Medulla oblongata (tissue), 1 donor: Measurements from ENCODE around the gene ENDOV.

Experiments used
- DNase-seq: peaks from one replicate; pipeline ENCODE4 v3.0.0-alpha.2; 2015; ENCODE audit errors: extremely low spot score

The ENDOV gene

DNA sequence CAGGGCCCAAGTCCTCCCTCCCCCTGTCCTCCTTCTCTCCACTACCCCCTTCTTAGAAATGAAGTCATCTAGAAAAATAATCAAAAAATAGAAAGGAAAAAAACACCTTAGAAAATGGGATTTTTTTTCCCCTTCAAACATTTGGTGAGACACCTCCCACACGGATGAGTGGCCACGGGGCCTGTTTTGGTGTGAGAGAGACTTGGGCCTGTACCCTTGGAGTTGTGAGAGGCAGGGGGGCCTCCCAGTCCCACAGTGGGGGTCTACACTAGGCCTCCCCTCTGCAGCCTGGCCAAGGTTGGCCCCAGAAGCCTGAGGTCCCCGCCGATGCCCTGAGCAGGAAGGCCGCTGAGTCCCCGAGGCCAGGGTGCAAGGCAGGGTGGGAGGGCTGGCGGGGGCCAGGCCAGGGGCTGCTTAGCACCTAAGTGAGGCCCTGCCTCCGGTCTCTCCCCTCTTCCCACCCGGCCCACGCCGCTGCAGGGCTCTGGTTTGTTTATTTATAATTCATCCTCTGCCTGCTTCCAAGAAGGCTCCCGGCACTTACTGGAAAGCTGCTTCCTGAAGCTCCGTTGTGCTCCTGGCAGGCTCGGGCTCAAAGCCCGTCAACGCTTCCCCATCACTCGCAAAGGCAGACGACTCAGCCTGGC lies 35.1 kb downstream of the ENDOV start:
- DNase-seq: no peak

DNA sequence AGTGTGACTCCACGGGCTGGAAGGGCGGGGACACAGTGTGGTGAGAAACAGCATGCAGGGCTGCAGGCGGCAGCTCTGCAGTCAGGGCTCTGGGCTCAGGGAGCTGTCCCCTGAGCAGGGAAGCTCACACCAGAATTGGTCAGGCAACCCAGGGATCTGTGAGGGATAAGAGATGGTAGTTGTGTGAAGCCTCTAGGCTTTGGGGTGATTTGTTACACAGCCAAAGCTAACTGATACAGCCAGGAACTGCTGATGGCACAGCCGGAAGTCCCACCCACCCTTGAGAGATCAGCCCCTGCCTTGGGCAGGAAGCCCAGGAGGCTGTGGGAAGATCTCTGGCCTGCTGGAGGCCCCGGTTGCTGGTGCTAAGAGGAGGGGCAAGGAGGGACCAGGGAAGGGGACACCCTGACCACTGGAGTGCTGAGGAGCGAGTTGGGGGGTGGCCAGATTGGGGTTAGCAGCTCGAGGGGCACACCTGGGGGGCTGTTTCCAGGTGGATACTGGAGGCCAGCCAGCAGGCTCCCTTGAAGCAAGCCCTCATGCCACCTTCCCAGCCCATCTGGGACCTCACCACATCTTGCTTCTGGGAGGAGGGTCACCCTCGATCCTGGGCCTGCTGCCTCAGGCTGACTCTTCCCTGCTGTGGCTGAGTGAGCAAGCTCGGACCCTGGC lies 36.3 kb downstream of the ENDOV start:
- no peak for DNase-seq

DNA sequence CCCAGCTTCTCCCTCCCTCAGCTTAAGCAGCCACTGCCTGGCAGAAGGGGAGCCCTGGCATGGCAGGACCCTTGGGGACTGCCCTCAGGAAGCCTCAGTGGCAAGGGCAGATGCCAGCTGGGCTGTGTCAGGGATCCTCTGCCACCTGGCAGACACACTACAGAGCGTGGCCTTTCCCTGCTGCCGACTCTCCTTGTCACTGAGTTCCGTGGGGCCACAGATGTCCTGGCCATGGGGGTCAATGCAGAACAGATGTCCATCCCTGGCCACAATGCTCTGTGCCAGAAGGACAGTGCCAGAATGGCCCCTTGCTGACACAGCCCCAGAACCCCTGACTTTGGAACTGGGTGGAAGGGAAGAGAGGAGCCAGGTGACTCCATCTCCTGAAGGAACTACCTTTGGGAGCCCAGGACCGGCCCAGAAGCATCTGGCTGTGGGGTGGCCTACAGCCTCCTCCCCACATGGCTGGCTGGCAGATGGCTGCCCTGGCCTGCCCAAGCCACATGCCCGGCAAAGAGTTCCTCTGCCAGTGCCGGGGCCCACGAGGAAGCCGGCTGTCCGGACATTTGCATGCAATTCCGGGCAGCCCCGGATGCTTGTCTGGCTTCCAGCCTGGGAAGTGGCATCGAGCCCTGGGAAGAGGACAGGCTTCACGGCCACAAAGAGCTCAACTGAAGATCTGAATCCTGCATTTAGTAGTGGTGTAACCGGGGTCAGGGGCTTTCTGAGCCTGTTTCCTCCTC lies 37.4 kb downstream of the ENDOV start:
- DNase-seq: peak; percentile 15

DNA sequence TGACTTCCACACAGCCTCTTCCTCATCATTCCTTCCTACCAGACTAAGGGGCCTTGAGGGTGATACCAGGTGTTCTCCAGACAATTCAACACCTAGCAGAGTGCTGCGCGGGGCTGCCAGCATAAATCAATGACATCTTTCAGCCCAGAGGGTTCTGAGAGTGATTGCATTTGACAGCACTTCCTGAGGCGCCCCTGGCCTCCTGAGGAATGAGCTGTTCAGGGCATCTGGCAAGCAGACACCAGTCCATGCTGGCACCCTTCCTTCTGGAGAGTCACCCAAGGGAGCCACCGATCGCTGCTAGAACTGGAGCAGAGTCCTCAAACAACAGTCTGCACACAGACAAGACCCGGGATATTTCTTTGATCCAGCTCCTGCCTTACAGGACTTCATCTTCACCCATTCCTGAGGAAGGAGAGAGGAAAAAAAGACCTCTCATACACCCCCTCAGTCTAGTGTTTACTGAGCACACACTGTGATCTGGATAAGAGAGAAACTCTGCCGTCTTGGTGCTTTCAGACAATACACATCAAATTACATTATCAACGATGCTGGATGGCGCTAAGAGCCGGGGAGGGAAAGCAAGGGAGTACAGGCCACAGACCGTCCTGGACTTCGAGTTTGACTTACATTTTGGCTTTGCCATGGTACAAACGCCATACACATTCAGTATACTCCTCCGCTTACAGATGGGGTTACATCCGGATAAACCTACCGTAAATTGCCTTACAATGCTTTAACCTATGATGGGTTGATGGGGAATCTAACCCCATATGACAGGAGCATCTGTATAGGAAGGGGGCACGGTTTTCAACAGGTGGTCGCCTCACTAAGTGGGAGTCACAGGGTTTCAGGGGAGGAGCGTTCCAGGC lies 38.4 kb downstream of the ENDOV start:
- no peak for DNase-seq

DNA sequence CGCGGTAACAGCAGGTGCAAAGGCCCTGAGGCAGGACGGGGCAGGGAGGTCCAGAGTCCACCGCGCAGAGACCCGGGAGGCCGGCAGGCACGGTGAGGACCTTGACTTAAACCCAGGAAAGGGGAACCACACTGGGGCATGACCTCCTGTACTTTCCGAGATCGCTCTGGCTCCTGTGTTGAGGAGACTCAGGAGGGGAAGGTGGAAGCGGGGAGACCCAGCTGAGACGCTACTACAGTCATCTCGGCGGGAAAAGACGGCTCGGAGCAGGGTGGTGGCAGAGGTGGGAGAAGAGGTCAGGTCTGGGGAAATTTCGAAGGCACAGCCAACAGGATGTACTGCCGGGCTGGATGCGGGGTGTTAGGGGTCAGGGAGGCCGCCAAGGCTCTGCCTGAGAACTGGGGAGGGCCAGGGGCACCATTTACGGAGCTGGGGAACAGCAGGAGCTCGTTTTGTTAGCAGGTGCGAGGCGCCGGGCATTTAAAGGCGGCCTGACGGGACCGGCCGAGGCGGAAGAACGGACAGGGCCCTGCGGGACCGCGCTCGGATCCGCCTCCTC lies 39.1 kb downstream of the ENDOV start:
- DNase-seq: no peak

DNA sequence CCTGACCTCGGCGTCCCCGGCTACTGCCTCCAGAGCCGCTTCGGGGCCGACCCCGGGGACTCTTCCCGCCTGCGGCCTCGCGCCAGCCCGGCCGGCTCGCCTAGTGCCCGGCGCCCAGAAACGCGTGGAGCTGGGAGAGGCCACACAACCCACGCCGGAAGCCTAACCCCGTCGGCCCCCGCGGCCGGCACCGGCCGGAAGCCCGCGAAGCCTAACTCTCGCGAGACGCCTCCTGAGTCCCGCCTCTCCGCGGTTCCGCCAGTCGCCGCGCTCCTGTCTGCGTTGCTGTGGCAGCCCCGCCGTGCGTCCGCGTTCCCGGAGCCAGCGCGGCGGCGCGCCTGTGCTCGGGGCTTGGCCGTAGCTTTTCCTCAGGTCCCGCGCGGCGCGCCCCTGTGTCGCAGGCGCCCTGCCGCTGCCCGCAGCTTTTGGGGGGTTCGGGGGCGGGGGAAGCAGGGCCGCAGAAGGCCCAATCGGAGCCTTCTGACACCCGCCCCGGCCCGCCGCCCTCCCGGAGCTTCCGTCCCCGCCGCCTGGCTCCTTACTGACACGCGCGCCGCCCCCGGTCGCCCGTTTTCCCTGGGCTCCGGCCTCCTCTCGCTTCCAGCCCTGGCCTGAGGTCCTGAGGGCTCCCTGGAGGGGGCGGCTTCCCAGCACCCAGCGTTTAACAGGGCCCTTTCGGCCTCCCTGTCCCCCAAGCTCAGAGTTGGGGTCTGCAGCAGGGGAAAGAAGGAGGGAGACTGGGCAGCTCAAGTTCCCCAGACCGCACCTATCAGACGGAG lies 39.8 kb downstream of the ENDOV start:
- peak; percentile 97 for DNase-seq

DNA sequence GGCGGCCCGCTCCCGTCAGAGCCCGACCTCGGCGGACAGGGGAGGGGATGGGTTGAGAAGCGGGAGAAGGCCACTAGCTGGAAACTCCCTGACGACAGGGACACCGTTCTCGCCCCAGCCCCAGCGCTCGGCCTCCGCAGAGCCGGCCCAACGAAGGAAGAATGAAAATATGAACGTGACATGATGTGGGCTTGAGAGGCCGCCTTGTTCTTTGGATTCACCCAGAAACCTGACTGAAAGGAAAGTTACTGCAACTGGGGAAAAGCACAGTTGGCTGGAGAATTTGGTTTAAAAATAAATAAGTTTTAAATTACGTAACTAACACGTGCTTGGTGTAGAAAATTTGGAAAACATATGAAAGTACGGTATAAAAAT lies 40.4 kb downstream of the ENDOV start:
- no peak for DNase-seq

DNA sequence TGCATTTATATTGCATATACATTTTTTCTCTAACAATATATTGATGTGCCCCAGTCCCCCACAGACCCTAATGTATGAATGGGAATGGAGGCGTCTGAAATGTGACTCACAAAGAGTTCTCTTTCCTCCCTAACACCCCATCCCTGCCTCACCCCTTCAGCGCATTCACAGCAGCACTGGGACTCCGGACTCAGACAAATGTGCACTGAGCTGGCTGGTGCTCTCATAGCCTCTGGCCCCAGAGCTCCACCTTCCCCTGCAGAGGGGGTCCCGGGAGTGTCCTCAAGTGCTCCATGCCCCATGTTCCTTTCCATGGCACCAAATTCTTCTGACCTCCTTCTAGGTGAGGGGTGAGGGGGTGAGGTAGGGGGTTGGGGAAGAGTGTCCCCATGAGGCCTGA lies 40.8 kb downstream of the ENDOV start:
- no peak for DNase-seq

DNA sequence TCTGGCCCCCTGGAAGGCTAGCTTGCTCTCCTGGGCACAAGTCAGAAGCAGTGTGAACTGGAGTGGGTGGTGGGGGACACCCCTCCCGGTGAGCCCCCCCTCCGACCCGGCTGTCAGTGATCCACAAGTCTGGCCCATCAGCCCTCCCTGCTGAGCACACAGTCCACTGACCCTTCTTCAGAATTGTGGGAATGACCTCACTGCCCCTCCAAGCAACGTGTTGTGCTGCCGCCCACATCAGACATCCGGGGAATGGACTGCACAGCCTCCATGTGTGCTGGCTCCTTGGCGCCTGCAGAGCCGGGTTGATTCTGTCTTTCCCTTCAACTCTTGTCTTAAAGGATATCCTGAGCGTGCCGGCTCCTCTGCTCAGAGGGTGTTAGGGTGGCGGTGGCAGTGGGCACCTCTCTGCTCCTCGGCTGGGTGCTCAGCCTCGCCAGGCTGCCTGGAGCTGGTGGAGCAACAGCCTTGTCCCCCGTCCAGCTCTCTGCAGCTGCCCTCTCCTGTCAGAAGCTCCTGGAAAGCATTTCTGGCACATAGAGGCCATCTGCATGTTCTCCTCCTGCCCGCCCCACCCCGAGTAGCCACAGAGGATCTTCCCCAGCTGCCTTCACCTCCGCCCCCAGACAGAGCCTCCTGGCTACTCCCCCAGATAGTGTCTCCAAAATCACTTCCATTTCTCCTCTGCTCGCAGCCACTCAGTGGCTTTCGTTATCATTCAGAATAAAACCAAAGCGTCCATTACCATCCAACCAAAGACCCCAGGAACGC lies 41.7 kb downstream of the ENDOV start:
- peak; percentile 27 for DNase-seq

DNA sequence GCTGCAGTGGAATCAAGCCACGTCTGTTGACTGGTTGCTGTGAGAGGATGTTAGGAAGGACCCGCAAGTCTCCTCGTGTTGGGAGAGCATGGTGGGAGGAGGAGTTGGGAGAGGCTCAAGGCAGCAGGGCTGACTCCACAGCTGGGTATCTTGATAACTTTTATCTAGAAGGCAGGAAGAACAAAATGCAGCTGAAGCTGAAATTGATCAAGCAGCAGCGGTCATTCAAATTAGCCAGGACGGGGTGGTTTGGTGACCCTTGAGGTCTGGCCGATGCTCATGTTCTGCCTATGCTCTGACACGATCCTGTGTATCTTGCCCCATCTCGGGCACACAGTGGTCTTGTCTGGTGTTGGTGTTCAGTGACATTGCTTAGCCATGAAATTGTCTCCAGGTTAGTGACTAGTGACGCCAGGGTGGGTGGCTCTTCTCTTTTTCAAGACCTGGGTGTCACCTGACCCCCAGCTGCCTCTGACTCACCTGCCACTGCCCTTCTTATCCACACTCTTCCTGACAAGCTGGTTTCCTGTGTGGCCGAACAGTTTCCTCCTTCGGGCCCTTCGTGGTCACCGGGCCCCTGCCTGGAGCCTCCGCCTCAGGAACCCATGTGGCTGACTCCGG lies 42.4 kb downstream of the ENDOV start:
- no peak for DNase-seq

DNA sequence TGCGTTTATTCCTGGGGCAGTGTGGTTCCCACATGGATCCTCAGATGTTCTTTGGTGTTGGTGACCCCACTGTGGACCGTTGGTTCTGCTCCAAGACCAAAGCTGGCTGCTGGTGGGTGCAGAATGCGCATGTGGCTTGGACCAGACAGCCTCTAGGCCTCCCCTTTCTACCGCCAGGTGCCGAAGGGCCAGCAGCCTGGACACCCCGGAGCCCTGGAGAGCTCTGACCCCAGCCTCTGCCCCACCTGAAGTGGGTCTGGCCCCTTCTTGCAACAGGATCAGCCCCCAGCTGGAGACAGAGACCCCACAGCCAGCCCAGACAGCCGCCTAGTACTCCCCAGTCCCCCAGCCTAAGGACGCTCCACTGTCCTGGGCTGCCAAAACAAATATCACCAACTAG lies 43.0 kb downstream of the ENDOV start:
- DNase-seq: no peak

DNA sequence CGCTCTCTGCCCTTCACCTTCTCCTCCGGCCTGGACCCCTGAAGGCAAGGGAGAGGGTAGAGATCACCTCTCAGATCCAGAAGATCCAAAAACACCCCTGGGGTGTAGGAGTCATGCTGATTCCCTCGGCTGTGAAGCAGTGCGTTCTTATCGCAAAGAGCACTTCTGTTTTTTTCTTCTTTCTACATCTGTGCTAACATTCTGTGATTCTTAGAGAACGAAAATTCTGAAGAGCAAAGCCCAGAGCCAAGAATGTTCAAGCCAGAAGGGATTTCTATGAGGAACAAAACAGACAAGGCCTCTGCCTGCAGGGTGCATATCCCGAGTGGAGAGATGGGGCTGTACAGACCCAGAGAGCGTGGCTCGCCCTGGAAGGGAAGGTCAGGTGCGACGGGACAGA lies 44.3 kb downstream of the ENDOV start:
- no peak for DNase-seq

DNA sequence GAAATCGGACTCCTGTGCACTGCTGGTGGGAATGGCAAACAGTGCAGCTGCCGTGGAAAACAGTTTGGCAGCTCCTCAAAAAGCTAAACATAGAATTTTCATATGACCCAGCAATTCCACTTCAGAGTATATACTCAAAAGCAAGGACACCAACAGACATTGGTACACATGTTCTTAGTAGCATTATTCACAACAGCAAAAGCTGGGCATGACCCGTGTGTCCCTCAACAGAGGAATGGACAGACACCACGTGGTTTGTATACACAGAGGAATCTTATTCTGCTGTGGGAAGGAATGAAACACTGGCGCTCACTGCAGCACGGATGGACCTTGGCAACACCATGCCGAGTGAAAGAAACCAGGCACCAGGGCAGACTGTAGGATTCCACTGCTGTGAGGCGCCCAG lies 45.5 kb downstream of the ENDOV start:
- DNase-seq: peak; percentile 72

DNA sequence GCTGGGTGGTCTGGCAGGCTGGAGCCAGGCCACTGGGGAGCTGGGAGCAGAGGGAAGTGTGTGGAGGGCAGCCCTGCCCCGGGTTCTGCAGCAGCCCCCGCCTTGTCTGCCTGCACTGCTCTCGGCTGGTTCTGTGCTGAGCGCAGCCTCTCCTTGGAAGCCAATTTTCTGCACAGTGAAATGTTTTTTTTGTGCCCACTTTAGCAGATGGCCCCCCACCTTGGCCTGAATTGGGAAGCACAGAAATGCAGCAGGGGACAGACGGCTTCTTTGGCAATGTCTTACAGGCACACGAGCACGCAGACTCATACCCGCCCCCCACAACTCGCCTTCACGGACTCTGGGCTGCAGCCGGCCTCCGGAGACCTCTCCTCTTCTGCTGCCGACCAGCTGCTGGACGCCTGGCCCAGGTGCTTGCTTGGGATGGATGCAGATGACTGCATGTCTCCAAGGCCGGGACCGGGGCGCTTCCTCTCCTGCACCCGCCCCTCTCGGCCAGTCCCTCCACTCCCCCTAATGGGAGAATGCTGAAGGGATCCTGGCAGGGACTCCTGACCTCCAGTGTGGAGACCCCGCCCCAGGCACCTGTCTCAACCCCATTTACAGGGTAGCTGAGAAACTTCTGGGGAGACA lies 46.7 kb downstream of the ENDOV start:
- no peak for DNase-seq

DNA sequence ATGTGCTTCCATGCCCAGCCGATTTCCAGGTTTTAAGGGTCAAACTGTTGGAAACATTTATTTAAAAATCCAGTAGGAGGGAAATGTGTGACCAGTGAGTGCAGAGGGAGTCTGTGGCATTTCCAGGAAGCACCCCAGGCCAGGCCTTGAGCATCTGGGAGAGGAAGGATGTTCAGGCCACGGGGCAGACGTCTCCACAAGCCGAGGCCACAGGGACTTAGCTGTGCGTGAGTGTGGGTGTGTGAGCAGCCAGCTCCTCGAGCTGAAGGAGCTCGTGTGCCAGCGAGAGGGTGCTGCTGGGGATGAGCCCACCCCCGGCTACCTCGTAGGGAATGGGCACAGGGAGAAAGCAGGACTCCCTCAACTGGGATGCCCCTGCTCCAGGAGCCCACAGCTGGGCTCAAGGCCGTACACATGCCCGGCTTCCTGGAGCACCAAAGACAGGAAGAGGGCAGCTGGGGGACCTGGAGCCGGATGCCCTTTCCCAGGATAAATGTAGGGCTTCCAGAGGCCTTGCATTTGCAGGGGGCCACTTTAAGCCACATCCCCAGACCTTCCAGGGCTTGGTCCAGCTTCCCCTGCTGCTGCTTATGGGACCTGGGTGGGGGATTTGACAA lies 48.9 kb downstream of the ENDOV start:
- no peak for DNase-seq

DNA sequence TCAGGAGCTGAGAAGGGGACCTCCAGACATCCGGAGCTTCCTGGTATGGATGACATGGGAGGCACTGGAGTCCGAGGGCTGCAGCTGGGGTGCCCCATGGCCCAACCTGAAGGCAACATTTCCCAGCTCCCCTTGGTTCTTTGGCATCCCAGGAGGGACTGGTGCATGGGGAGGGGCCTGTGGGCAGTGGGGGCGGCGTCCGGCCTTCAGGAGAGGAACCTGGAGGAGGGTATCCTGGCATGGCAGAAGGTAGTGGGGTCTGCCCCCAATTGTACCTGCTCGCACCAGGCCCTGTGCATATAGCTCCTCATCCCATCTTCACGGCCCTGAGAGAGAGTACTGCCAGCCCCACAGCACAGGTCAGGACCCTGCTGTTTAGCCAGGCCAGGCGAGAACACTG lies 49.5 kb downstream of the ENDOV start:
- no peak for DNase-seq

DNA sequence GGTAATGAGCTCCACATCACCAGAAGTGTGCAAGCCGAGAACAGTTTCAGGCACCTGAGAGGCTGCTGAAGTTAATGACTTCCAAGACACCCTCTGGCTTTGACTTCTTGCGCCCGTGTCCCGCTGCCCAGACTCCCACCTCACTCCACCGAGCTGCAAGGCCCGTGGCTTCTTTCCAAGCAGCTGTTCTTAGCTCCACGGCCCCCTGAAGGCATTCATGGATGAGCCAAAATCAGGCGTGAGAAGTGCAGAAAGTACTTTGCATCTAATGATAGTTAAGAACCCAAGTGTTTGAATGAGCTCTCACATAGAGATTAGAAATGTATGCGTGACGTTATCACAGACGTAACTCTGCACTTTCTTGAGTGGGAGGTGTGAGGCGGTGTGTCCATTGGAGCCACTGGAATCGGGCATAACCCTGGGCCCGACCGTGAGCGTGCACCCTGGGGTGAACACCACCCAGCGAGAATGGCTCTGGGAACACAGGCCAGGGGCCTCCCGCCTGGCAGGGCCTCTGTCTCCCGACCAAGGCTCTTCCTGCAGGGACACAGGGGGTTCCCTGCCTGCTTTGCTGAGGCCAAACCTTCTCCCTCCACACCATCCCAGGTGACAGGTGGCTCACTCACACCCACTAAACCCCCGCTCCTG lies 50.5 kb downstream of the ENDOV start:
- no peak for DNase-seq

DNA sequence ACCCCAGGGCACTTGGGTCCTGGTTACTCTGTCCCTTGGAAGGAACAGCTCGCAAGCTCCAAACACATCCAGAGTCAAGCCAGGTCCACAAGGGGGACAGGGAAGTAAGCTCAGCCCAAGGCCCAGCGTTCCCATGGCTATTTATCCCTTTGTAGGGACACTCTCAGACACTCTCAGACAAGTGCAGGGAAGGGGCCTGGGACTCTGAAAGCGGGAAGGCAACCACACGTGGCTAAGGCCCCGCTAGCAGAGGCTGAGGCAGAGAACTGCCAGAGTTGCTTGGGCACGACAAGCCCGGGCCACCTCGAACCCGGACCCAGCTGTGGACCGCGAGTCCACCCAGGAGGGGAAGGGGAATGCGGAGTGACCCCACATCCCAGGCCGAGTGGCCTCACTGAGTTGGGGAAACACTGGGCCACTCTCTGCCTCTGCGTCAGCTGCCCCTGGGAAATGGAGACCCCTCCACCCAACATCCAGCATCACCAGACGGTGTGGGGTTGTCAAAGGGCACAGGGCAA lies 51.3 kb downstream of the ENDOV start:
- no peak for DNase-seq
